GM21576 (cell line): ENCODE results near the gene BCAS3.
"Not testable (repeated sequence)": the region's sequence is repeated elsewhere in the genome, so short reads cannot be mapped to it uniquely, and the experiment has no call there.

Experiments used
- ATAC-seq: cut with Tn5 transposase; IDR thresholded peaks from one replicate; pipeline ENCODE4 v1.9.1; 2021; ENCODE audit warnings: mild to moderate bottlenecking, moderate library complexity; ENCODE audit not compliant: unreplicated experiment

Gene BCAS3

DNA sequence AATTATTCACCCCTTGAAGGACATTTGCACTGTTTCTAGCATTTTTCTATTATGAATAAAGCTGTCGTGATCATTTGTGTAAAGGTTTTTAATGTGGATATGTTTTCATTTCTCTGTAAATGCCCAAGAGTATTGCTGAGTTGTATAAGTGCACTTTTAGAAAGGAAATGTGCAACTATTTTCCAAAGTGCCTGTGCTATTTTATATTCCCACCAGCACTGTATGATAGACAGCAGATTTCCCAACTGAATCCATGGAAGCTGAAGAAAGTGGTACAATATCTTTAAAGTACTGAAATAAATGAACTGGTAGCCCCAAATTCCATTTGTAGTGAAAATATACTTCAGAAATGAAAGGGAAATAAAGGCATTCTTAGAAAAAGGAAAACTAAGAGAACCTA, 238.4 kb downstream of the BCAS3 start:
- no peak for ATAC-seq

DNA sequence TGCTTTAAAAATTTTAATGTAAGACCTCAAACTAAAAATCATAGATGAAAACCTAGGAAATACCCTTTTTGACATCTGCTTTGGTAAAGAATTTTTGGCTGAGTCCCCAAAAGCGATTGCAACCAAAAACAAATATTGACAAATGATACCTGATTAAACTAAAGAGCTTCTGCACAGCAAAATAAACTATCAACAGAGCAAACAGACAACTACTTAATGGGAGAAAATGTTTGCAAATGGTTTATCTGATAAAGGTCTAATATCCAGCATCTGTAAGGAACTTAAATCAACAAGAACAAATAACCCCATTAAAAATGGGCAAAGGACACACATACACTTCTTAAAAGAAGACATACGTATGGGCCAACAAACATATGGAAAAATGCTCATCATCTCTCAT, 242.5 kb downstream of the BCAS3 start:
- ATAC-seq = no peak

DNA sequence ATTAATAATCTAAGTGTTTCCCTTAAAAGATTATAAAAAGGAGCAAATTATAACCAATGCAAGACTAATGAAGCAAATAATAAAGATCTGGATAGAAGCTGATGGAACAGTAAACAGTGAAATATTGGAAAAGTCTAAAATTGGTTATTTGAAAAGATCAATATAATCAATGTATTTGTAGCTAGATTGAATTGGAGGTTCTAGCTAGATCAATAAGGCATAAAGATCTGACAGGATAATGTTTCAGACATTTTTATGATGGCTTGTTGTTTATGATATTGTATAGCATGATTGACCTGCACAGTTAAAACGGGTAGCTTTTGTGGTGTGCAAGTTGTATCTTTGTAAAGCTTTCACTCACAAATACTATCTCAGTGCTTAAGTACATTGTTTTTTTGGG, 245.3 kb downstream of the BCAS3 start:
- no peak for ATAC-seq

DNA sequence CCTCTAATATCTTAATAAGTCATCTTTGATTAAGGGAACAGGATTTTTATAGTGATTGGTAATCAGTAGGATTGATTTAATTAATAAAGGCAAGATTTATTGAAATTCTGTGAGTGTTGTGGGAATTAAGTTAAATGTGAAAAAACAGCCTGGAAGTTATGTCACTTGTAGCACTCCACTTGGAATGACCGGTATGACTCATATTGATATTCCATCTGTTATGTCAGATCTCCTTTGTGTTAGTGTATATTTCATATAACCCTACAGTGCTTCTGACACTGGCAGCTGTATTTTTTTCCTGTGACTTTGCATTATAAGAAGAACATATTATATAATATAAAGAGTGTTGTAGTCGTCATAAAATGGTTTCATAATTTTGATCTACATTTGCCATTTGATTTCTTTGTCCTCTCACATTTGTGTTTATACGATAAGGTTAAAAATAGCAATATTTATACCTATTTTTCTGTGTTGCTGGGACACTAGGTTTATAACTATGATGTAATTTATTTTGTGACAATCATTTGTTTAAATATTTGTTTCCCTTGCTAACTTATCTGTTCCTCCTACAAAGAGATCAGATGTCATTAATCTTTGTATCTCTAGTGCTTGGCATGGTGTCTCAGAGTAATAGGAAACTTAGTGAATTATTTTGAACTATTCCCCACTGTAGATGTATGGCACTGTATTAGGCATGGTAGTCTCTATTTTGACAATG, 249.0 kb downstream of the BCAS3 start:
- no peak for ATAC-seq

DNA sequence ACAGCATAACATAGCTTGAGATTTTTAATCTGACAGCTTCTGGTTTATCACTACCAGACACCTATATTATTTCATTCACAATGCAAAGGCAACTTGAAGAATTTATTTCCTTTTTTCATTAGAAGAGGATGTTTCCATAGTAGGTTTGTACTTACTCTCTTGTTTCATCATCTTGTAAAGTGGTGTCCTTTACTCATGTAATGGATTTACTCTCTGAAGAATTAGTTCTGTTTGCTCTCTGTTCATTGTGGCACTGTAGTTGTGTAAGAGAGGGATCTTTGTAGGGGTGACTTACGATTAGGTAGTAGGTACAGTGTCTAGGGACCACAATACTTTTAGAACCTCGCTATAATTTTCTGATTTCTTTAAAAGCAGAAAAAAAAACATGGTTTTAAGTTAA, 256.1 kb downstream of the BCAS3 start:
- no peak for ATAC-seq

DNA sequence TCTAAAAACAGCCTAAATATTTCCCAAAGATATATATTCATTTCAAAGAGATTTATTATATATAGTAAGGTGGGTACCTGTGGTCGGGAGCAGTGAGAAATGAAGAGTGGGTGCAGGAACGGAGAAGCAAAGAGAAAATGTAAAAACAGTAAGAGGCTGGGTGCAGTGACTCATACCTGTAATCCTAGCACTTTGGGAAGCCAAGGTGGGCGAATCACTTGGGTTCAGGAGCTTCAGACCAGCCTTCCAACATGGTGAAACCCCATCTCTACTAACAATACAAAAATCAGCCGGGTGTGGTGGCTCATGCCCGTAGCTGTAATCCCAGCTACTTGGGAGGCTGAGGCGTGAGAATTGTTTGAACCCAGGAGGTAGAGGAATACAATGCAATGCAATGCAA, 257.1 kb downstream of the BCAS3 start:
- no peak for ATAC-seq

DNA sequence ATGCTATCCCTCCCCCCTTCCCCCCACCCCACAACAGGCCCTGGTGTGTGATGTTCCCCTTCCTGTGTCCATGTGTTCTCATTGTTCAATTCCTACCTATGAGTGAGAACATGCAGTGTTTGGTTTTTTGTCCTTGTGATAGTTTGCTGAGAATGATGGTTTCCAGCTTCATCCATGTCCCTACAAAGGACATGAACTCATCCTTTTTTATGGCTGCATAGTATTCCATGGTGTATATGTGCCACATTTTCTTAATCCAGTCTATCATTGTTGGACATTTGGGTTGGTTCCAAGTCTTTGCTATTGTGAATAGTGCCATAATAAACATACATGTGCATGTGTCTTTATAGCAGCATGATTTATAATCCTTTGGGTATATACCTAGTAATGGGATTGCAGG, 258.3 kb downstream of the BCAS3 start:
- not testable (repeated sequence) for ATAC-seq

DNA sequence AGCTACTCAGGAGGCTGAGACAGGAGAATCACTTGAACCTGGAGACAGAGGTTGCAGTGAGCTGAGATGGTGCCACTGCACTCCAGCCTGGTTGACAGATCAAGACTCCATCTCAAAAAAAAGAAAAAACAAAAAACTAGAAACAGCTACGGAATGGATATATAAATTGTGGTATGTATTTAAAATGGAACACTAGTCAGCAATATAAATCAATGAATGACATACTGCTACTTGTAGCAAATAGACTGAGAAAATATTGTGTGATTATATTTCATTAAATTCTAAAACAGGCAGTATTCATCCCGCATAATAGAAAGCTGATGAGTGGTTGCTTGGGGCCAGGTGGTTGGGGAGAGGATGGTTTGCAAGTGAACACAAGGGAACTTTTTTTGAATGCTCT, 261.7 kb downstream of the BCAS3 start:
- no peak for ATAC-seq

DNA sequence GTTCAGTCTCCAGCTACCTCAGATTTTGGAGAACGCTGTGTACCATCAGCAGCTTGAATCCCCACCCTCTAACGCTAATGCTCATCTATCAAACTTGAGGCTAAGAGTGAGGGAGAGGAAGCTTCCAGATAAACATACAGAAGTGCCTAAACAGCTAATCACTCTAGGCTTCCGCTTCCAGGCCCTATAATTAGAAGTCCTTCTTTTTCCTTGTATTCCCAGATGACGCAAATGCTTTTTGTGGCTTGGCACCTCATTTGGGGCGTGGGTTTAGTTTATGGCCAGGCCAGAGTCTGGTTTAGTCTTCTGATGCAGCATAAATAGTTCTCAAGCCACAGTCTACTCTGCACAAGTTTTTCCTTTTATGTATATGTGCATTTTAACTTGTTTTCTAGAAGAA, 263.4 kb downstream of the BCAS3 start:
- ATAC-seq = no peak

DNA sequence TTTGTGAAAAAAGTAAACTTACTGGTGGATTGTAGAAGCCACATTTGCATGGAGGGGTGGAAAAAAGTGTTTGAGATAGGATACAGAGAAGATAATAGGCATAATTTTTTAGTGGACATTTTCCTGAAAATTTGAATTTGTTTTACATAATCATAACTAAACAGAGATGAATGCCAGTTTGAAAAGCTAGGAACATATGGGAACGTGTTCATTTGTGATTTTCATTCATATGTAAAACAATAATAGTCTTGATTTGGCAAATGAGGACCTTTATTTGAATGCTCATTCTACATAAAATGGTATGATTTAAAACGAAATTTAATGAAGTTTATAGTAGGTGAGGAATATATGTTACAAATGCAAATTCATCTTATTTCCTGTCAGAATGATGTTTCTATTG, 263.9 kb downstream of the BCAS3 start:
- no peak for ATAC-seq

DNA sequence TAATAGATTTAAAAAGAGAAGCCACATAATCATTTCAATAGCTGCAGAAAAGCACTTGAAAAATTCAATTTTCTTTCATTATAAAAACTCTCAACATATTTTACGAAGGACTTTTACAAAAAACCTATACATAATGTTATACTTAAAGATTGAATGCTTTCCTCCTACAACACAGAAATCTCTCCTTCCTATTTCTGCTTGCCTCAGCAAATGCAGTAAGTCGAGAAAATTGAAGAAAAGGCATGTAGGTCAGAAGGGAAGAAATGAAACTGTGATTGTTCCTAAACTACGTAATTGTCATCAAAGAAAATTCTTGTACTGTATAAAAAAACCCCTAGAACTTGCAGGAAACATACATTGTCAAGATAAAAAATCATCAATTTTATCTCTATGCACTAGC, 267.1 kb downstream of the BCAS3 start:
- no peak for ATAC-seq

DNA sequence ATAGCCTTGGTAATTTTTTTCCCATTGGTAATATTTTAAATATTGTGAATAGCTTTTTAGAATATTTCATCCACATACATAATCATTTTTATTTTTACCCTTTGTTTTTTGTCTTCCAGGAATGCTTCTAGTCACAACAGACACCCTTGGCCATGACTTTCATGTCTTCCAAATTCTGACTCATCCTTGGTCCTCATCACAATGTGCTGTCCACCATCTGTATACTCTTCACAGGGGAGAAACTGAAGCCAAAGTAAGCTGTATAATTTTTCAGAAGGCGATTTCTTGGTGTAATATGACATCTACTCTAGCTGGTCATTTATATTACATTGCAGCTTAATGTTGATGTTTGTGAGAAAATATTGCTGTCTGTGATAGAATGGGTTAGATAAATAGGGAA, 269.4 kb downstream of the BCAS3 start:
- ATAC-seq = no peak

DNA sequence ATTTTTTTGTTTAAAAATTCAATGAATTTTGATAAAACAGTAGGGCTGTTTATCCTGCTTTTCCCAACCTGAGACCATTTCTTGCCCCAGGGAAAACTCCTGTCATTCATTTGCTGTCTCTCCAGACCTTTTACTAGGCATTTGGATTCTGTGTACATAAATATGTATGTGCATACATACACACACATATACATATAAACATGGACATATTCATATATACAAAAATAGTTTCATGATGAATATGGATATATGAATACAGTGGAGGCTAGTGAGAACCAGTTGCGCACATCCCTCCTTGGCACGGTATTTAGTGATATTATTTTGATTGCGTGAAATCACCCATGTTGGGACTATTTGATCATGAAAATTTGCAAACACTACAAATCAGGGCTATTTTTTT, 269.9 kb downstream of the BCAS3 start:
- no peak for ATAC-seq

DNA sequence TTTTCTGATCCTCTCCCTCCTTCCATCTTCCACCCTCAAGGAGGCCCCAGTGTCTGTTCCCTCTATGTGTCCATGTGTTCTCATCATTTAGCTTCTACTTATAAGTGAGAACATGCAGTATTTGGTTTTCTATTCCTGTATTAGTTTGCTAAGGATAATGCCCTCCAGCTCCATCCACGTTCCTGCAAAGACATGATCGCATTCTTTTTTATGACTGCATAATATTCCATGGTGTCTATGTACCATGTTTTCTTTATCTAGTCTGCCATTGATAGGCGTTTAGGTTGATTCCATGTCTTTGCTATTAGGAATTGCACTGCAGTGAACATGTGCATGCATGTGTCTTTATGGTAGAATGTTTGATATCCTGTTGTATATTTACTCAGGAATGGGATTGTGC, 275.1 kb downstream of the BCAS3 start:
- ATAC-seq = no peak

DNA sequence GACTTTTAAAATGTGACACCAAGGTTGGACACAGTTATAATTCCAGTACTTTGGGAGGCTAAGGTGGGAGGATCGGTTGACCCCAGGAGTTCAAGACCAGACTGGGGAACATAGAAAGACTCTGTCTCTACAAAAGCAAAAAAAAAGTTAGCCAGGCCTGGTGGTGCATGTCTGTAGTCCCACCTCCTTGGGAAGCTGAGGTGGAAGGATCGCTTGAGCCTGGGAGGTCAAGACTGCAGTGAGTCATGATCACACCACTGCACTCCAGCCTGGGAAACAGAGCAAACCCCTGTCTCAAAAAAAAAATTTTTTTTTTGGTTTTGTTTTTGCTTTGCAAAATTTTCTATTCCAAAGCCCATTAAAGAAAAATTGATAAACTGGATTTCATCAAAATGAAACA, 281.4 kb downstream of the BCAS3 start:
- ATAC-seq = no peak

DNA sequence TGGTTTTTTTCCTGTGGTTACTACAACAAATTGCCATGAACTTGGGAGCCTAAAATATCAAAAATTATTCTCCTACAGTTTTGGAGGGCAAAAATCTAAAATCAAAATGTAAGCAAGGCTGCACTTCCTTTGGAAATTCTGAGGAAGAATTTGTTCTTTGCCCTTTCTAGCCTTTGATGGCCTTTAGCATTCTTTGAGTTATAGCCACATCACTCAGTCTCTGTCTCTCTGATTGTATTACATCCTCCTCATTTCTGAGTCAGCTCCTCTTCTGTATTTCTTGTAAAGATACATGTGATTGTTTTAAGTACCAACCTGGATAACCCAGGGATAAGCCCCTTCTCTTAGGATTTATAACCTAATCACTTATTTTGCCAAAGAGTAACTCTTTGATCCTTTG, 282.0 kb downstream of the BCAS3 start:
- ATAC-seq = no peak

DNA sequence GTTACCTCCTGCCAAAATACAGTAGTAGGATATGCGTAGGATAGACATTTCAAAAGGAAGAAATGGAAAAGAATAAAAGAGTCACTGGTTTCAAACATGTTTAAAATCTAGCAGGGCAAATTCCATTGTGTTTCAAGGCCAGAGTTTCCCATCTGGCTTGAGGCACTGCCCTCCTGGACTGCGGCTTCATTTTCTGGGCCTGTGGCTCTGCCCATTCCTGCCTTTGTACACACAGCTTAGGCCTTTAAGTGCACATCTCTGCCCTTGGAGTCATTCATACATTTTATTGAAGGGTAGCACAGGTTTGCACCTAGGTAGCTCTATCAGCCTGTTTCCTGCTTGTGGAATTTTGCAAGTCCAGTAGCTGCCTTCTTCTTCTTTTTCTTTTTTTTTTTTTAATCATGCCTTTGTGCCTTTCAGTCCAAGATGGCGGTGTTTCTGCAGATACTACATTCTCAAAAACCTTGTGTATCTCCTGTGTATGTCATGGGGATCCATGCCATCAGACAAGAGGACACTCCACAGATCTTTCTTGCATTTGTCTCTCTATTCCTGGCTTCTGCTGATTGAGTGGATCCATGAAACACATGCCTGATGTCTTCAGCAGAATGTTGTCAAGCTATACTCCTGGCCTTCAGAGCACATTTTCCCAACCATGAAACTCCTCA, 282.9 kb downstream of the BCAS3 start:
- ATAC-seq = no peak

DNA sequence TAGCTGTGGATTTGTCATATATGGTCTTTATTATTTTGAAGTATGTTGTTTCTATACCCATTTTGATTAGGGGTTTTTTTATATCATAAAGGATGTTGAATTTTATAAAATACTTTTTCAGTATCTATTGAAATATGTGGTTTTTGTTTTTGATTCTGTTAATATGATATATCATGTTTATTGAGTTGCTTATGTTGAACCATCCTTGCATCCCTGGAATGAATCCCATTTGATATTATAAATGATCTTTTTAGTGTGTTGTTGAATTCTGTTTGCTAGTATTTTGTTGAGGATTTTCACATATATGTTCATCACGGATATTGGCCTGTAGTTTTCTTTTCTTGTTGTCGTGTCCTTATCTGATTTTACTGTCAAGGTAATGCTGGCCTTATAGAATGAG, 286.5 kb downstream of the BCAS3 start:
- no peak for ATAC-seq

DNA sequence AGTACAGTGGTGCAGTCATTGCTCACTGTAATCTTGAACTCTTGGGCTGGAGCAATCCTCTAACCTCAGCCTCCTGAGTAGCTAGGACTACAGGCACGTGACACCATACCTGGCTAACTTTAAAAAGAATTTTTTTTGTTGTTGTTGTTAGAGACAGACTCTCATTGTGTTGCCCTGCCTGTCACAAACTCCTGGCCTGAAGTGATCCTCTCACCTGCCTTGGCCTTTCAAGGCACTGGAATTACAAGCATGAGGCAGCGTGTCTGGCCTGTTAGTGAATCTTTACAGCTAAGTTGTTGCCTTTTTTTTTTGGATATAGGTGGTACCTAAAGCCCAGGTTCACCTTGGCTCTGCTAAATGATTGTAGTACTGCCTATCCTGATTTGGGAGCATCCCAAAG, 290.6 kb downstream of the BCAS3 start:
- ATAC-seq = no peak

DNA sequence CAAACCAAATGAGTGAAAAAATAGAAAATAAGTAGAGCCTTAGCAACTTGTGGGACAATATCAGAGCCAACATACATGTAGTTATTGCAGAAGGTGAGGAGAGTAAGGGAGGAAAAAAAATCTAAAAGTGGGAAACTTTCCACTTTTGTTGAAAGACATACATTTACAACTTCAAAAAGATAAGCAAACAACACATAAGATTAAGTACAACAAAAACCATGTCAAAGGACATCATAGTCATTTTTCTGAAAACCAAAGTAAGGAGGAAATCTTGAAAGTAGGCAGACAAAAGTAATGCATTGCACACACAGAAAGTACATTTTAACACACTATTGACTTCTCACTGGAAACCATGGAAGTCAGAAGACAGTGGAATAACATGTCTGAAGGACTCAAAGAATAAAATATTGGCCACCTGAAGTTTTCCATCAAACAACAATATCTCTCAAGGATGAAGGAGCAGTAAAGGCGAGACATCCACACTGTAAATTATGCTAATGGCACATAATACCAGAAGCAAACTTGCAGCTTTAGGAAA, 291.9 kb downstream of the BCAS3 start:
- no peak for ATAC-seq

DNA sequence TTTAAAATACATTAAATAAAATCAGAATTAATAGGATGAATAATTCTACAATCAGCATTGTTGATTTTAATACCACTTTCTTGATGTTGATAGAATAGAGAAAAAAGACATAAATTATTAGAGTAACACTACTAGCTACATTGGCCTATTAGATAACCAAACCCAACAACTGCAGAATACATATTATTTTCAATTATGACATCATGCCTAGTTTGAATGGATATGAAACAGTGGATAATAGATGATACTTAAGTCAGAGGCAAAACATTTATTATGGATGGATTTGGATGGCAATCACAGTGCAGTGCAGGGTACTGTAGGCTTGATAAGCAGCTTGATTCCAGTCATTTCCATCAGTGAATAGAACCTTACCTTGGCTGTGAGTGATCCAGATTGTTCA, 293.1 kb downstream of the BCAS3 start:
- ATAC-seq = no peak

DNA sequence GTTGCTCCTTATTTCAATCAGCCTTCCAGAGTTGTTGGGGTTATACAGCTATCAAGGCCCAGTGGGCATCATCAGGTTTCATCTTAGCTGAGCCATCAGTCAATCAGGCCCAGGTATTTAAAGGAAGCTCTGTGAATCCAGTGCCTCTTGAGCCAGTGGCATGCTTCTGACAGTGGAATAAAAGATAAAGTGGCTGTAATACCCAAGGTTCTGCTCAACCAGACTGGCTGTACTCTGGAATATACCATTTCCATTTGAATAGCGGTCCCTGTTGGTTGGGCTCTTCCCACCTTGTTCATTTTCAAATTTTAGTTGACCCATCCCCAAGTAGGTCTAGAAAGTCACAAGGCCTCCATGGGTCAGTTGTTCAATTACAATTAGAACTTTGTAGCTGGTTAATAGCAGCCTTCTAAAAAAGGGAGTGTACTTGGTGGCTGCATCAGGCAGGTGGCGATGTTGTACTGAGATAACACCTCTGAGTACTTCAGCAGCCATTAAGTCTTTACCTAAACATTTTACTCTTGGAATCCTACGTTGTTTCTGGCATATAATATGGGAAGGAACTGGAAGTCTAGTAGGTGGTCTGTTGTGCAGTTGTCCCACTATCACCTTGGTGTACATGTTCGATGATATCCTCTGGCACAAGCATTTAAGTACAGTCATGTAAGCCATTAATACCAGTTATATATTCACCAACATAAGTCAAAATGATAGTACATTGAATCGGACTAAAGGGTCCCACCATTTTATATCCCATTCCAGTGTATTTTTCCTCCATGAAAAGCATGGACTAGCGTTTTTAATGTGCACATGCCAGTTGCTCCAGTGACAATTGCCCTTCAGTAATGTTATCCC, 294.1 kb downstream of the BCAS3 start:
- ATAC-seq = no peak
